ENCODE results near the gene ICAM2.

- no peak for TF ChIP-seq CTCF (IDR thresholded peaks at IDR 0.05)
- TF ChIP-seq POLR2A (IDR thresholded peaks at IDR 0.05), result no peak
Measured at GRCh38 chr17:63955232-63955631, 65.2 kb downstream of the ICAM2 start.
